HG03280 (cell line): ENCODE results near the gene PDE6G.
"Not testable (repeated sequence)": the region's sequence is repeated elsewhere in the genome, so short reads cannot be mapped to it uniquely, and the experiment has no call there.

Experiments
- ATAC-seq: cut with Tn5 transposase; IDR thresholded peaks from one replicate; pipeline ENCODE4 v1.9.1; 2021; ENCODE audit warnings: mild to moderate bottlenecking, moderate library complexity; ENCODE audit not compliant: unreplicated experiment

Gene PDE6G

DNA sequence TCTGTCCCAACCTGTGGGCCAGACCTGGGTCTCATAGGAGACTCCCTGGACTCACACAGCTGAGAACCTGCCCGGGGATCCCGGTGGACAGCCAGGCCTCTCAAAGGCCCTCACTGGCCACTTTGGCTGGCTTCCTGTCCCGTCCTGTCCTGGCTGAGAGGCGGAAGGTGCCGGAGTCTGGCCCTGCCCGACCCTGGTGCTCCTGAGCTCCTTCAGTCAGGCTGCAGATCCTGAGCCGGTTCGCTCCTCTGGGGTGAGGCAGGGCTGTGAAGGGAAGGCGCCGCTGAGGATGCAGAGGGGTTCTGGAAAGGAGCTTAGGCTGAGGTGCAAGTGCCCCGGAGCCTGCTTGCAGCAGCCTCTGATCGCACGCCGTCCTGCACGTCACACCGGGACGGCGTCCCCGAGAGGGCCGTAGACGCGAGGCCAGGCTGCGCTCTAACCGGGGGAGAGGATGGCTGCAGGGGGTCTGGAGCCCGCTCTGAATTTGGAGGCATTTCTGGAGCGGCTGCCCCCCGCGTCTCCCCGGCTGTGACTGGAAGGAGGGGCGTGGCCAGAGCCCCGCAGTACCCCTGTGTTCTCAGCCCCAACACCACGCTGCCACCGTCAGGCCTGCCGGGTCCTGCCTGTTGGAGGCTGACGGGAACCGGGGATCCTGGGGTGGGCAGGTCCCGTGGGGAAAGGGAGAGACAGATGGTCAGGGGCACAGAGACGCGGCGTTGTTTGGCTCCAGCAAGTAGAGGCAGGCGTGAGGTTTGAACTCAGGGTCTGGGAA, 31.6 kb upstream of the PDE6G start:
- no peak for ATAC-seq

DNA sequence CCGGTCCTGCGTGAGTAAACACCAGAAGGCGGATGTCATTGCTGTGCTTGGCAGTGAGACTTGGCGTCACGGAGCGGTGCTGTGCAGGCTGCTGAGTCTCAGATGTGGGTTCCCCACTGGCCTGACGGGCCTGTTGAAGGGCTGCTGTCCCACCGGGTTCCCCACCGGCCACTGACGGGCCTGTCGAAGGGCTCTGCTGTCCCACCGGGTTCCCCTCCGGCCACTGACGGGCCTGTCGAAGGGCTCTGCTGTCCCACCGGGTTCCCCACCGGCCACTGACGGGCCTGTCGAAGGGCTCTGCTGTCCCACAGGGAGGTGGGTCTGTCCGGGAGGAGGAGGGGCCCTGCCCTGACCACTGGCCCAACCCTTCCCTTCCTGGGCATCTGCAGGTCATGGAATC, 30.3 kb upstream of the PDE6G start:
- no peak for ATAC-seq

- no peak for ATAC-seq
These were observed 28.8 kb upstream of the PDE6G start for GRCh38 chr17:81685108-81685507.

- no peak for ATAC-seq
These were observed 28.1 kb upstream of the PDE6G start for GRCh38 chr17:81684442-81684911.

DNA sequence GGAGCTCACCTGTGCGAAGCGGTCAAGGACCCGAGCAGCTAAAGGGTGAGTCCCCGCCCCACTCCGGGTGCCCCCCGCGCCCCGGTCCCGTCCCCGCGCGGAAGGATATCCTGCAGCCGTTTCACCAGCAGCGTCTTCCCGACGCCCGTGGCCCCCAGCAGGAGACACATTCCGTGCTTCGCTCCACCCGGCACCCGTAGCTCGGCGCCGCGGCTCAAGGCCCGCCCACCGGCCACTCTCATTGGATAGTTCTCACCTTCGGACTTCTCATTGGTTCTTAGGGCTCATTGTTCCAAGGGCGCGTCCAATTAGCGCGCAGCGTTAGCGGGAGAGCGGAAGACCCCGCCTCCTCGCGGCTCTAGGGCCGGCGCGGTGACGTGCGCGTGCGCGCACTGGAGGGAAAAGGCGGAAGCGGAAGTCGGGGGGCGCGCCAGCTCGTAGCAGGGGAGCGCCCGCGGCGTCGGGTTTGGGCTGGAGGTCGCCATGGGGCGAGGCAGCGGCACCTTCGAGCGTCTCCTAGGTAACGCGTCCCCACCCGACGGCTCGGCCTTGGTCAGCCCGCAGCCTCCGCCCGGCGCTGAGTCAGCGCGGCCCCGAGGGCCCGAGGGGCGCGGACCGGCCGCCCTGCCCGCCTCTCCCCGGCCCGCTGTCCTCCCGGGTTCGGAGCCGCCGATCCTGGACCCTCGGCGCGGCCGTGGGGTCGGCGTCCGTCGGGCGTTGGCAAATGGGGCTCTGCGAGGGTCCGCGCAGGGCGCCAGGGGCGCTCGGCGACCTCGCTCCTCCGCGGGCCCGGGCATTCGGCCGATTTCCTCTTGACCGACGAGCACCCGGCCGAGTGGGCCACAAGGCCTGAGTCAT, 27.5 kb upstream of the PDE6G start, which contains the start of the genes ARL16 and HGS:
Gene ARL16, minus strand, starts transcription at position 214 of the 858 bp plus-strand sequence. Its CDS starts 44 bp downstream, at position 170.
Gene HGS, plus strand, starts transcription at position 428 of the 858 bp plus-strand sequence. Its CDS starts 56 bp downstream, at position 484.
- ATAC-seq = peak; percentile 95

DNA sequence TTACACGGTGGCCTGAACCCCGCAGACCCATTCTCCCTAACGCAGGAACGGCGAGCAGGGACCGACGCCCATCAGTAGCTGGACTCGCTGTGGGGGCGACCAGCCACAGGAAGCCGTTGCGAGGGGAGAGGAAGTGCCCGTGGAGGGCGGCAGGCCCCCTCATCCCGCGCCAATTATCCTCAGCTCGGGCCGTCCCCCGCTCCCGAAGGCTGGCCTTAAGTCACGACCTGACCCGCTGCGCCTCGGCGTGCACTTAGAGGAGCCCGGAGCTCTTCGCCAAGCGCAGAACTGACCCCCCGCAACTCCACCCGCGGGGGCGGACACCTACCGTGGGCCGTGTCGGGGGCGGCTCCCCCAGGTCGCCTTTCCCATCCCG, 26.9 kb upstream of the PDE6G start:
- ATAC-seq = no peak

DNA sequence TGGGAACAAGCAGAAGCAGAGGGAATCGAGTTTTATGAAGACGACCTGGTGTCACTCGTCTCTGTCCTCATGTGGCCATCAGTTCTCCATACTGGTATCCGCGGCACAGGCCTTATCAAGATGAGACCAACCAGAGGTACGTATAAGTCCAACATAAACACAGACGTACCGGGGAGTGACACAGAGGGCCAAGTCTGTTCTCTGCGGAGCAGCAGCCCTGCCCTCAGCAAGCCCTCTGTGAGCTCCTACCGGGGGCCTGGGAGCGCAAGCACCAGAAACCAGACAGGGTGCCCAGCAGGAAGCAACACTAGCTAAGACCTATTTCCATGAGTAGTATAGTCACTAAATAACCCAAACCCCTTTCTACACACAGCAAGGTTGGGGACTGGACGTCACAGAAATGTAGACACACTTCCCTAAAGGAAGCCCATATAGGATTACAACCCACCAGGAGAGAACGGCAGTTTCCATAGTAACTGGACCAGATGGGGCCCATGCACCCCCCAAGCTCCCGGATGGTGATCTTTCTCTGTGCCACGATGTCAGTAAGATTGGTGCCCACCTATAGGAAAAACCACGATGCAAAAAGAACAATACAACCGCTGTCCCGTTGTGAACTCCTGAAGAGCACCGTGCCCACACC, 26.3 kb upstream of the PDE6G start:
- ATAC-seq = no peak

DNA sequence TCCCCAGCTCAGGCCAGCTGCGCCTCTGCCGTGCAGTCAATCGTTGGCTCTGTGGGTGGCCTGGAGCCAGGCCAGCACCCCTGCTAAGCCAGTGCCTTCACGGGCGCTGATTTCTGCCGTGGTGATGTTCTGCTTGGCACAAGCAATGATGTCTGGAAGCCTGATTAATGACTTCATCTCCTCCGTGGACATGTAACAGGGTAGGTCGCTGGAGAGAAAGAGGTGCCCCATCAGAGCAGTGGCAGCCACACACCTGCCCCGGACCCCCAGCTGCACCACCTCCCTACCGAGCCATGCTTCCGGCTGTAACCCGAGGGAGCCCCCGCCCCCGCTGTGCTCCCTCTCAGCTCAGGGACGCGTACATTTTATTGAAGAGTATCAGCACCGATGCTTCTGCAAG, 25.3 kb upstream of the PDE6G start:
- no peak for ATAC-seq

GRCh38 chr17:81680150-81680549, 23.8 kb upstream of the PDE6G start:
- no peak for ATAC-seq

DNA sequence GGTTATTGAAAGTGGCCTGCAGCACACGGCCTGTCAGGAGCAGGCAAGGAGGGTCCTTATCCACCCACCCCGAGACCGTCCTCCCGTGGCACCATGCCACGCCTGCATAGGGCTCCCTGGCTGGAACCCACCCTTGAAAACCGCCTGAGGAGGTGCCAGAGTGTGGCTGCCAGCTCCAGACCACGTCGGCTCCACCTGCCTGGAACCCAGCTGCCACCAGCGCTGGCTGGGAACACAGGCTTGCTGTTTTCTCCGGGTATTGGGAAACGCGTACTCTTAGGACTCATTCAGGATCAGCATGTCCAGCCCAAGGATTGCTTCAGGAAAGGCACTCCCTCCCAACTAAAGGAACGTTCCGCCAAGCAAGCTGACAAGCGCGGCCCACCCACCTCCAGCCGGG, 20.6 kb upstream of the PDE6G start:
- no peak for ATAC-seq

- not testable (repeated sequence) for ATAC-seq
These were observed 19.3 kb upstream of the PDE6G start for GRCh38 chr17:81675515-81676221.

- ATAC-seq = no peak
These were observed 17.4 kb upstream of the PDE6G start for GRCh38 chr17:81673561-81674258.

GRCh38 chr17:81672954-81673353, 16.6 kb upstream of the PDE6G start:
- no peak for ATAC-seq

DNA sequence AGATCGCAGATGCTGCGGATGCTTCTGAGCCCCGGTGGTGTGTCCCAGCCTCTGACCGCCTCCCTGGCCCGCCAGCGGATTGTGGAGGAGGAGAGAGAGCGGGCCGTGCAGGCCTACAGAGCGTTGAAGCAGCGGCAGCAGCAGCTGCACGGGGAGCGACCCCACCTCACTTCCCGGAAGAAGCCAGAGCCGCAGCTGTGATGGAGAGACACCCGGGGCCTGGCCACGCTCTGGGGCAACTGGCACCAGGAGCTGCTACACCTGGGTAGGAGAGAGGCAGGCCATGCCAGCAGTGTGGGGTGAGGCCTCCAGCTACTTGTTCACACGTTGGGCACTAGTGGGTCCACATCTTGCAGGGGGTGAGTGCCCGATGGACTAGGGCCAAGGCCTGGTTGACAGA, 16.2 kb upstream of the PDE6G start:
- no peak for ATAC-seq

- no peak for ATAC-seq
These were observed 11.4 kb upstream of the PDE6G start for GRCh38 chr17:81667754-81668153.

GRCh38 chr17:81666342-81667191, 10.2 kb upstream of the PDE6G start, which contains the start of the genes CCDC137 and OXLD1:
CCDC137 (plus strand) TSS chr17:81666737; CDS start chr17:81666767, 30 bp downstream.
OXLD1 (minus strand) TSS chr17:81666605; CDS start chr17:81666577, 28 bp downstream.
- peak; percentile 97 for ATAC-seq

DNA sequence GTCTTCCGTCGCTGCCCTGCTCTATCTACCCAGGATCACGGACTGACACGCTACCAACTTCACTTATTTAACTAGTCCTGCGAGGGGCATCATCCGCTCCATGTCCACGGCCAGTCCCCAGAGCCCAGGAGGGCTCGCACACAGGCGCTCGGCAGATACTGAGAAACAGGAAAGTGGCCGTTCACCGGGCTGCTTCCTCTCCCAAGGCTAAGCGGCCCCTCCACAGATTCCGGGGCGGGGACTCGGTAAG, 9.7 kb upstream of the PDE6G start:
- ATAC-seq = peak; percentile 6

DNA sequence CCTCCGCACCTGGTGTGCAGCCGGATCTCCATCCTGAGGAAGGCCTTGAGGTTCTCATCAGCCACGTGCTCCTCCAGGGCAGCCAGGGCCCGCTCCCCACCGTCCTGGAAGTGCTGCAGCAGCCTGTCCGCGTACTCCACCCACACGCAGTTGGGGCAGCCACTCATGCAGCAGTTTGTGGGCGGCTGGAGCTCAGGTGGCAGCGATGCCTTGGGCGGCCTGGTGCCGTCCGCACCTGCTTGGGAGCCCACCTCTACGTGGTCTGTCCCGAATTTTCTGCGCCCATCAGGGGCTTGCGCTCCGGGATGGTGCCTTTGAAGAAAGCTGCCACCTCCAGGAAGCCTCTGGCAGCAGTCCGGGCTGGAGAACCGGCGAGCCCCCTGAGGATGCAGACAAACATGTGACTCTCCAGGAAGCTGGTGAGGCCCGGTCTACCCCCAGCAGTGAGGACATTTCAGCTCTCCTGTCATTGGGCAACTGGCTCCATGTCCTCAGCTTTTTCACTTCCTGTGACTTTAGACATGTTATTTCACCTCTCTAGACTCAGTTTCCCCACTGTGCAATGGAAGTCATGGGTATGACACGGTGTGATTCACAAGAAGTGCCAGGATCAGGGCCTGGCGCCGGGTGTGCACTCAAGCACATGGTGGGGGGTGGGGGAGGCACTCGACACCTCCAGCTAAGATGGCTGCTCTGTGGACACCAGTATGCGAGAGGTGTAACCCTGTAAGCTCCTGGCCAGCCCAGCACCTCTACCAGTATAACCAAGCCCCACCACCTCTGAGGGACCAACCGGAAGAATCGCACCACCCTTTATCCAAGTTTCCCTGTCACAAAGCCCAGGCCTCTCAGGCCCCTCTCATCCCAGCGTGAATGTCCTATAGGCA, 9.1 kb upstream of the PDE6G start:
- ATAC-seq = no peak
